CMK (cell line): ENCODE results near the gene ITGA8.
"Not testable (repeated sequence)": the region's sequence is repeated elsewhere in the genome, so short reads cannot be mapped to it uniquely, and the experiment has no call there.

ENCODE experiments used
- DNase-seq: peaks from one replicate; pipeline ENCODE4 v3.0.0-alpha.2; 2010; ENCODE audit warnings: low read depth

The ITGA8 gene

GRCh38 chr10:15550950-15551349 is 168.8 kb downstream of the ITGA8 start:
- DNase-seq, result no peak

- no peak for DNase-seq
These were observed 171.4 kb downstream of the ITGA8 start for GRCh38 chr10:15548331-15548730.

GRCh38 chr10:15546606-15547005 is 173.1 kb downstream of the ITGA8 start:
- DNase-seq, result no peak

GRCh38 chr10:15545884-15546283 is 173.8 kb downstream of the ITGA8 start:
- DNase-seq, result no peak

- DNase-seq, result no peak
These were observed 174.5 kb downstream of the ITGA8 start for GRCh38 chr10:15545266-15545665.

- DNase-seq, result no peak
These were observed 175.7 kb downstream of the ITGA8 start for GRCh38 chr10:15543994-15544393.

GRCh38 chr10:15542817-15543216 is 176.9 kb downstream of the ITGA8 start:
- DNase-seq, result no peak

GRCh38 chr10:15541376-15541775 is 178.3 kb downstream of the ITGA8 start:
- no peak for DNase-seq

GRCh38 chr10:15540727-15541126 is 179.0 kb downstream of the ITGA8 start:
- DNase-seq, result no peak

- DNase-seq, result no peak
These were observed 180.5 kb downstream of the ITGA8 start for GRCh38 chr10:15539262-15539661.

GRCh38 chr10:15534928-15535538 is 184.7 kb downstream of the ITGA8 start:
- DNase-seq, result not testable (repeated sequence)

GRCh38 chr10:15531927-15532722 is 187.6 kb downstream of the ITGA8 start:
- DNase-seq, result no peak

- no peak for DNase-seq
These were observed 190.9 kb downstream of the ITGA8 start for GRCh38 chr10:15528859-15529239.

GRCh38 chr10:15526754-15527153 is 193.0 kb downstream of the ITGA8 start:
- DNase-seq, result no peak

GRCh38 chr10:15521328-15521903 is 198.3 kb downstream of the ITGA8 start:
- DNase-seq, result no peak

- DNase-seq, result no peak
These were observed 201.5 kb downstream of the ITGA8 start for GRCh38 chr10:15518250-15518649.

GRCh38 chr10:15516256-15517085 is 203.3 kb downstream of the ITGA8 start:
- no peak for DNase-seq

- no peak for DNase-seq
These were observed 204.5 kb downstream of the ITGA8 start for GRCh38 chr10:15515202-15515601.

GRCh38 chr10:15510963-15511362 is 208.8 kb downstream of the ITGA8 start:
- no peak for DNase-seq

- no peak for DNase-seq
These were observed 214.4 kb downstream of the ITGA8 start for GRCh38 chr10:15505329-15505728.

GRCh38 chr10:15504101-15504840 is 215.5 kb downstream of the ITGA8 start:
- DNase-seq, result no peak
